ENCODE data around the gene ITGA6.

Gene ITGA6

GRCh38 chr2:172437419-172438341, 10.3 kb downstream of the ITGA6 start:
- no peak for DNase-seq (ENCODE audit: low read depth)
- no peak for TF ChIP-seq CTCF (IDR thresholded peaks at IDR 0.05; ENCODE audit: control insufficient read depth, insufficient read depth, low read depth, low read length, missing control alignments)
- H3K4me3 ChIP-seq (ENCODE audit: control insufficient read depth, low read depth, low read length) = no peak overlapping the region

- no peak for TF ChIP-seq CTCF (IDR thresholded peaks at IDR 0.05; ENCODE audit: control insufficient read depth, insufficient read depth, low read depth, low read length, missing control alignments)
- no peak overlapping the region for H3K4me3 ChIP-seq (ENCODE audit: control insufficient read depth, low read depth, low read length)
- DNase-seq (ENCODE audit: low read depth) = no peak
Observed at GRCh38 chr2:172438741-172439508, 11.5 kb downstream of the ITGA6 start.

GRCh38 chr2:172439509-172439860, 12.1 kb downstream of the ITGA6 start:
- H3K4me3 ChIP-seq (ENCODE audit: control insufficient read depth, low read depth, low read length) = no peak overlapping the region
- no peak for TF ChIP-seq CTCF (IDR thresholded peaks at IDR 0.05; ENCODE audit: control insufficient read depth, insufficient read depth, low read depth, low read length, missing control alignments)
- DNase-seq (ENCODE audit: low read depth) = no peak

- TF ChIP-seq CTCF (IDR thresholded peaks at IDR 0.05; ENCODE audit: control insufficient read depth, insufficient read depth, low read depth, low read length, missing control alignments) = no peak
- no peak for DNase-seq (ENCODE audit: low read depth)
- H3K4me3 ChIP-seq (ENCODE audit: control insufficient read depth, low read depth, low read length) = no peak overlapping the region
Observed at GRCh38 chr2:172439911-172440310, 12.5 kb downstream of the ITGA6 start.

- no peak for DNase-seq (ENCODE audit: low read depth)
- H3K4me3 ChIP-seq (ENCODE audit: control insufficient read depth, low read depth, low read length) = no peak overlapping the region
- no peak for TF ChIP-seq CTCF (IDR thresholded peaks at IDR 0.05; ENCODE audit: control insufficient read depth, insufficient read depth, low read depth, low read length, missing control alignments)
Observed at GRCh38 chr2:172440795-172441194, 13.4 kb downstream of the ITGA6 start.

GRCh38 chr2:172442072-172442895, 14.9 kb downstream of the ITGA6 start:
- peak; percentile 74 for DNase-seq (ENCODE audit: low read depth)
- TF ChIP-seq CTCF (IDR thresholded peaks at IDR 0.05; ENCODE audit: control insufficient read depth, insufficient read depth, low read depth, low read length, missing control alignments) = no peak
- no peak overlapping the region for H3K4me3 ChIP-seq (ENCODE audit: control insufficient read depth, low read depth, low read length)

Data from AG09309 (cell line).